Thyroid gland (tissue), 4 donors: ENCODE data around the gene ZFHX3. TPM values are rescaled to one million over a fixed set of nuclear protein-coding genes. Genes with fewer than 3 reads are reported as not detected.

ENCODE experiments used
- DNase-seq, 2 donors: peaks; one replicate each; pipeline ENCODE4 v3.0.0-alpha.2; 2019
- H3K27ac ChIP-seq, 3 donors: fragments of 200-600 bp; sonication (generic); 1 replicate in 2 of 3; 2 replicates in 1 of 3; pipeline ENCODE4 v1.5.1; 2016 to 2019; ENCODE audit warnings: mild to moderate bottlenecking in 1 of 3, moderate library complexity in 1 of 3
- H3K27me3 ChIP-seq: fragments of 200-600 bp; sonication (generic); one replicate; pipeline ENCODE4 v1.5.1; 2019
- H3K36me3 ChIP-seq, 2 donors: fragments of 200-600 bp; sonication (generic); one replicate each; pipeline ENCODE4 v1.5.1; 2016 to 2019
- H3K4me1 ChIP-seq, 2 donors: fragments of 200-600 bp; sonication (generic); one replicate each; pipeline ENCODE4 v1.5.1; 2017 to 2019
- H3K4me3 ChIP-seq, 3 donors: fragments of 200-600 bp; sonication (generic); replicated peaks in 1 of 3; 1 replicate in 2 of 3; 2 replicates in 1 of 3; pipeline ENCODE4 v1.5.1; 2016; ENCODE audit warnings: mild to moderate bottlenecking in 1 of 3
- H3K9me3 ChIP-seq: fragments of 200-600 bp; sonication (generic); one replicate; pipeline ENCODE4 v1.5.1; 2017
- POLR2A ChIP-seq, 2 donors: fragments of 450-650 bp; IDR thresholded peaks; one replicate each; pipeline ENCODE4 v1.6.1; 2017; ENCODE audit warnings: antibody characterized with exemption in 2 of 2, mild to moderate bottlenecking in 2 of 2, moderate library complexity in 1 of 2
- WGBS, 2 donors: methylation state at CpG; one replicate each; pipeline ENCODE4 v1.1.5; 2017; 5-methylcytosine and 5-hydroxymethylcytosine counted together
- intact Hi-C: fragments of 100-400 bp; cut with DNase I; formaldehyde crosslinking; loops from one replicate; pipeline ENCODE4 v1.15.1; 2023
- total RNA-seq, 4 donors: library from RNA; depleted of rRNA; stranded (reverse); fragments of >200 nt; gene quantifications; one replicate each; pipeline ENCODE4 v1.2.3, GENCODE V29; 2016
- TF ChIP-seq, protein P1 (sequence below), 6 experiments: fragments of 200-600 bp in 3 of 6; fragments of 450-650 bp in 3 of 6; sonication (generic) in 3 of 6; IDR thresholded peaks; one replicate each; pipeline ENCODE4 v1.5.1; 2016 to 2019; ENCODE audit warnings: antibody characterized with exemption in 6 of 6, mild to moderate bottlenecking in 2 of 6, inconsistent platforms in 1 of 6, moderate library complexity in 1 of 6

ZFHX3 gene
- total RNA-seq, 4 donors from 2014 or later = 27.4 to 92.9 (median 45.5) TPM

DNA sequence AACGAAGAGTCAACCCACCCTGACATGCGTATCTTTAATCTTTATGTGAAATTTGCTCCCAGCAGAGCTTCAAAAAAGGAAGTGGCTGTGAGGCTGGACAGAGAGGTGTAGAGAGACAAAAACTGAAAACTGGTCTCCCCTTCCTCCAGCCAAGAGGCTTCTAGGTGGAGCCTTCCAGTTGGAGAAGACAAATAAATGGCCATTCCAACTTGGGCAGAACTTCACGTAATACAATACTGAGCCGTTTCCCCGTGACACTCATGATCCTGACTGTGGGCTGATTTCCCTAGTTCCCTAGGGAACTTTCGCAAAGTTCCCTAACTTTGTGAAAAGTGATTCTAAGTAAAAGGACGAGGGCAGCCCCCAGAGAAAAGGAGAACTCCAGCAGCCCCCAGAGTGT, 78.8 kb downstream of the ZFHX3 start:
- no peak for TF ChIP-seq POLR2A (IDR thresholded peaks at IDR 0.05)
- TF ChIP-seq, protein P1, sequence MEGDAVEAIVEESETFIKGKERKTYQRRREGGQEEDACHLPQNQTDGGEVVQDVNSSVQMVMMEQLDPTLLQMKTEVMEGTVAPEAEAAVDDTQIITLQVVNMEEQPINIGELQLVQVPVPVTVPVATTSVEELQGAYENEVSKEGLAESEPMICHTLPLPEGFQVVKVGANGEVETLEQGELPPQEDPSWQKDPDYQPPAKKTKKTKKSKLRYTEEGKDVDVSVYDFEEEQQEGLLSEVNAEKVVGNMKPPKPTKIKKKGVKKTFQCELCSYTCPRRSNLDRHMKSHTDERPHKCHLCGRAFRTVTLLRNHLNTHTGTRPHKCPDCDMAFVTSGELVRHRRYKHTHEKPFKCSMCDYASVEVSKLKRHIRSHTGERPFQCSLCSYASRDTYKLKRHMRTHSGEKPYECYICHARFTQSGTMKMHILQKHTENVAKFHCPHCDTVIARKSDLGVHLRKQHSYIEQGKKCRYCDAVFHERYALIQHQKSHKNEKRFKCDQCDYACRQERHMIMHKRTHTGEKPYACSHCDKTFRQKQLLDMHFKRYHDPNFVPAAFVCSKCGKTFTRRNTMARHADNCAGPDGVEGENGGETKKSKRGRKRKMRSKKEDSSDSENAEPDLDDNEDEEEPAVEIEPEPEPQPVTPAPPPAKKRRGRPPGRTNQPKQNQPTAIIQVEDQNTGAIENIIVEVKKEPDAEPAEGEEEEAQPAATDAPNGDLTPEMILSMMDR (IDR thresholded peaks at IDR 0.05) = no peak
- H3K9me3 ChIP-seq = no peaks in the 10 kb centered on the region
- no peaks in the 10 kb centered on the region for H3K27me3 ChIP-seq
- no peak overlapping the region for H3K4me3 ChIP-seq
- 71 to 83% methylated on average over 7 of the region's 7 CpGs for WGBS, 2 donors
- no peak for DNase-seq
- no peaks in the 10 kb centered on the region for H3K36me3 ChIP-seq
- peaks cover 20 to 21% of the 10 kb centered on the region in 2 donors for H3K4me1 ChIP-seq
- peak overlapping the region in 2 of 3 donors; percentile 8 to 34 for H3K27ac ChIP-seq
- intact Hi-C loops = no loop called here

DNA sequence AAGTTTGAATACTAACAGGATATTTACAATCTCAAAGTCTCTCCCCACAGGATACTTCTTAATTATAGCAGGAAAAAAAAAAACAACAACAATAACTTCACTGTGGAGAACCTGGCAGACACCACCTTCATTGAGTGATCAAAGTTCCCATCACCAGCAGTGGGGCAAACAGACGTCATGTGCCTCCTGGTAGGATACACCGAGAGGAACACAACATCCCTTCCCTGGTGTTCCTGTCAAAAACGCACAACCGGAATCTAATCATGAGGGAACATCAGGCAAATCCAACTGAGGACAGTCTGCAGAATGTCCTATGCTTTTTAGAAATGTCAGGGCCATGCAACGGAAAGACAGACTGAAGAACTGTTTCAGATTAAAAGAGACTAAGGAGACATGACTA, 80.0 kb downstream of the ZFHX3 start:
- no peak overlapping the region for H3K27ac ChIP-seq
- intact Hi-C loops = no loop called here
- no peaks in the 10 kb centered on the region for H3K27me3 ChIP-seq
- H3K36me3 ChIP-seq = no peaks in the 10 kb centered on the region
- peaks cover 19 to 25% of the 10 kb centered on the region in 2 donors for H3K4me1 ChIP-seq
- no peak for TF ChIP-seq POLR2A (IDR thresholded peaks at IDR 0.05)
- DNase-seq = no peak
- 80 to 86% methylated on average over 5 of the region's 5 CpGs for WGBS, 2 donors
- no peaks in the 10 kb centered on the region for H3K9me3 ChIP-seq
- H3K4me3 ChIP-seq = no peak overlapping the region

DNA sequence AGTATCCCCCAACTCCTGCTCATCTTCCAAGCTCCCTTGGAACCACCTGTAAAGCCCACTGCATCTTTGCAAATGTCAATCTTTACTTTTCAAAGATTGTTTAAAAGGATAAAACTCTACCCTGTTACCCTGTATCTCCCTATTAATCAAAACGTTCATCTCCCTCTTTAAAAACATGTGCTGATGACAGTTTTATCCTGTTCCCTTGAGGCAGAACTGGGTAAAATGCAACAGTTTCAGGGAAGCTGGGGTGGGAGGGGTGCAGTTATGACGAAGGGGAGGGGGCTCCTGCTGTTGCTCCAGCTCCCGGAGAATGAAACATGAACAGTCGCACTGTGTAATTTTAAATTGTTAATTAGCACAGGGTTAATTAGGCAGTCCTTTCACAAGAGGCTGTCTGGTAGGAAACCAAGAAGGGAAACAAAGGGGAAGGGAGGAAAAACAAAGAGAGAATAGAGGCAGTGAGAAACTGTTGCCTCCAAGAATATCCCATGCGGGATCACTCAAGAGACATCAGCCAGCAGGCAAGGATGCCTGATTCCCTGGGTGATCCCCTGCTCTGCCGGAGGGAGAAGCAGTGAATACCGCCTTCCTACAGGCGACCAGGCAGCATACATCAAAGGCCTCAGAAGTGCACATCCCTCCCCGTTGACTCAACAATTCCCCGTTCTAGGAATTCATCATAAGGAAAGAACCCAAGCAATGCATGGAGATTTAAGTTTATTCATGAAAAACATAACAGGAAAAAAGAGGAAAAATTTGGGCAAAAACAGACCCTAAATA, 84.2 kb downstream of the ZFHX3 start:
- H3K27me3 ChIP-seq = no peaks in the 10 kb centered on the region
- H3K4me1 ChIP-seq = peaks cover 0 to 14% of the 10 kb centered on the region in 2 donors
- no peaks in the 10 kb centered on the region for H3K9me3 ChIP-seq
- intact Hi-C loops = no loop called here
- WGBS, 2 donors = 79 to 83% methylated on average over 10 of the region's 10 CpGs
- no peak overlapping the region for H3K4me3 ChIP-seq
- peaks cover 11 to 12% of the 10 kb centered on the region in 2 donors for H3K36me3 ChIP-seq
- no peak for TF ChIP-seq POLR2A (IDR thresholded peaks at IDR 0.05)
- TF ChIP-seq, protein P1 (IDR thresholded peaks at IDR 0.05) = no peak
- DNase-seq = no peak
- H3K27ac ChIP-seq = no peak overlapping the region

DNA sequence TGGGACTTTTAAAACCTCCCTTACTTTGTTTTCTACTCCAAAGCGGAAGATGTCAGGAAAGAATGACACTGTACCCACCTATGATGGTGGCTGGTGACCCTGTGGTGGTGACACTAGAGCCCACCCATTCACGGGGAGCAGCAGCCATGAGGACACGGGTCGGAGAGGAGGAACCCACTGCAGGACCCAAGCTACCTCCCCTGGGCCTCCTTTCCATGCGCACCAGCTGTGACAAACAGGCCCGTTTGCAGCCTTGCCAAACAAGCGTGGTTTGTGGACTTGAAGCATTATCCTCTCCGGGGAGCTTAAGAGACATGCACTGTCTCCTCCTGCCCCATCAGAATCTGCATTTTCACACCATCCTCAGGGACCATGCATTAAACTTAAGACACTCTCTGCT, 85.6 kb downstream of the ZFHX3 start:
- TF ChIP-seq, protein P1 (IDR thresholded peaks at IDR 0.05) = no peak
- no peak for TF ChIP-seq POLR2A (IDR thresholded peaks at IDR 0.05)
- Histone ChIP-seq H3K4me3 (no peak overlapping the region), H3K36me3 (peaks cover 25% of the 10 kb centered on the region in 2 donors), H3K4me1 (peaks cover 0 to 14% of the 10 kb centered on the region in 2 donors), H3K27ac (no peak overlapping the region), H3K9me3 (no peaks in the 10 kb centered on the region), H3K27me3 (no peaks in the 10 kb centered on the region)
- no peak for DNase-seq
- 93 to 96% methylated on average over 8 of the region's 8 CpGs for WGBS, 2 donors
- intact Hi-C loops = no loop called here

DNA sequence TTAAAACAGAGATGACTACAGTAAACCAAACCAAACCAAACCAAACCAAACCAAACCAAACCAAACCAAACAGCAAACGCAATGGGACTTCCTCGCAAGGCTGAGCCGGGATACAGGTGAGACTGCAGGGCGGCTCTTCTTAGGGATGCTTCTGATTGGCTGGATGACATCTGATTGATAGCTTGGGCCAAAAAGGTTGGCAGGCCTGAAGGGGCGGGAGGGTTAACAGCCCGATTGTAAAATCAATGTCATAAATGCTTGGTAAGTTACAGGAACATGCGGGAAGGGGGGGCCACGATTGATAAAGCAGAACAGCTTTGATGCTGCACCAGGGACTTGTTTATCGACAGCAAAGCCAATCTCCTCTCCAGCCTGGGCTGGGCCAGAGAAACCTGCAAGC, 86.1 kb downstream of the ZFHX3 start:
- no peak overlapping the region for H3K4me3 ChIP-seq
- peaks cover 25 to 27% of the 10 kb centered on the region in 2 donors for H3K36me3 ChIP-seq
- TF ChIP-seq, protein P1 (IDR thresholded peaks at IDR 0.05) = no peak
- TF ChIP-seq POLR2A (IDR thresholded peaks at IDR 0.05) = no peak
- H3K27me3 ChIP-seq = no peaks in the 10 kb centered on the region
- peaks cover 0 to 14% of the 10 kb centered on the region in 2 donors for H3K4me1 ChIP-seq
- no peak overlapping the region for H3K27ac ChIP-seq
- no peaks in the 10 kb centered on the region for H3K9me3 ChIP-seq
- DNase-seq = no peak
- 92% methylated on average over 9 of the region's 9 CpGs for whole genome bisulfite sequencing, 2 donors
- intact Hi-C loops = no loop called here
